Measurements from ENCODE around the gene PRSS27. TPM values are rescaled to one million over a fixed set of nuclear protein-coding genes. Genes with fewer than 3 reads are reported as not detected.

Gene PRSS27
- total and polyA plus RNA-seq, 2 donors (not counting 1 experiment from before 2014, with no cell fraction given), result 2.1 to 2.4 TPM

DNA sequence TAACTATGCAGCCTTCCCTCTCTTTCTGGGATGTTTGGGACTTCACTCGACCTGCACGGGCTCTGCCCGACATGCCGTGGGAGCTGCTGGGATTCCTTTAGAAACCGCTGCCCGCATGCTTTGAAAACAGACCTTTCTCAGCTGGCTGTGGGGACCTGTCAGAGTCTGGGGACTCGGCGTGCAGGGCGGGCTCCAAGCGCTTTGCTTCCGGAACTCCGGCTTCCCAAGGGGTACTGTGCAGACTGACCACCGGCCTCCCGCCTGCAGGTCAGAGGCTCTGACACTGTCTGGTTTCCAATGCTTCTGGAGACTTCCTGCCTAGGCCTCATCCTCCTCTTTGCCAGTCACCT is 11.8 kb downstream of the PRSS27 start:
- H3K79me2 ChIP-seq (ENCODE audit: control insufficient read depth, insufficient read depth, low read length), result peaks cover 5% of the 10 kb centered on the region
- no peak overlapping the region for H3K27ac ChIP-seq (ENCODE audit: low read length in 2 of 2)
- no peaks in the 10 kb centered on the region for H3K27me3 Mint-ChIP-seq
- H3K4me1 Mint-ChIP-seq, result peaks cover 2% of the 10 kb centered on the region
- no peak overlapping the region for H3K9ac ChIP-seq (ENCODE audit: low read length)
- H3K4me3 ChIP-seq (ENCODE audit: control extremely low read depth in 1 of 5, extremely low read depth in 1 of 5, insufficient read depth in 1 of 5, low read depth in 2 of 5, low read length in 4 of 5), result no peak overlapping the region
- H3K36me3 ChIP-seq (replicated peaks in 1 of 2; ENCODE audit: control extremely low read depth in 1 of 2, control insufficient read depth in 1 of 2, extremely low read depth in 1 of 2, insufficient read depth in 2 of 2, low read length in 1 of 2), result peaks cover 0 to 42% of the 10 kb centered on the region in 2 experiments
- H3K9me3 Mint-ChIP-seq (ENCODE audit: insufficient read depth), result no peaks in the 10 kb centered on the region
- WGBS (ENCODE audit: insufficient coverage), result 98% methylated on average over 12 of the region's 14 CpGs
- peaks cover 55% of the 10 kb centered on the region for H4K20me1 ChIP-seq (ENCODE audit: control insufficient read depth, insufficient read depth, low read length, poor library complexity, severe bottlenecking)
- no peak overlapping the region for H3K4me2 ChIP-seq (replicated peaks; ENCODE audit: low read depth, low read length, poor library complexity, severe bottlenecking)
- CTCF ChIA-PET, result interaction anchor here (1.2 kb wide), 1 partner anchor 160 kb away, joined by 3 read pairs; no protein-coding TSS in a partner anchor
- DNase-seq (no peak), ATAC-seq (ENCODE audit: low read depth) (no peak)
- intact Hi-C loops (cut with micrococcal nuclease), result no loop called here
- no peaks in the 10 kb centered on the region for H3K4me1 ChIP-seq (ENCODE audit: control insufficient read depth in 2 of 2, insufficient read depth in 2 of 2, low read length in 2 of 2)
- H3K9me3 ChIP-seq (ENCODE audit: control extremely low read depth in 1 of 3, control insufficient read depth in 2 of 3, insufficient read depth in 1 of 3, low read length in 2 of 3), result no peaks in the 10 kb centered on the region
- H2AFZ ChIP-seq (ENCODE audit: insufficient read depth, low read depth, low read length, poor library complexity, severe bottlenecking), result no peak overlapping the region
- no peaks in the 10 kb centered on the region for H3K27me3 ChIP-seq (replicated peaks in 1 of 4; ENCODE audit: control extremely low read depth in 1 of 4, control insufficient read depth in 3 of 4, insufficient read depth in 4 of 4, low read length in 3 of 4)
- TF ChIP-seq EZH2 (IDR thresholded peaks at IDR 0.05; ENCODE audit: borderline replicate concordance, insufficient read depth, low read depth, low read length, poor library complexity, severe bottlenecking), result no peak
- TF ChIP-seq, protein P1, sequence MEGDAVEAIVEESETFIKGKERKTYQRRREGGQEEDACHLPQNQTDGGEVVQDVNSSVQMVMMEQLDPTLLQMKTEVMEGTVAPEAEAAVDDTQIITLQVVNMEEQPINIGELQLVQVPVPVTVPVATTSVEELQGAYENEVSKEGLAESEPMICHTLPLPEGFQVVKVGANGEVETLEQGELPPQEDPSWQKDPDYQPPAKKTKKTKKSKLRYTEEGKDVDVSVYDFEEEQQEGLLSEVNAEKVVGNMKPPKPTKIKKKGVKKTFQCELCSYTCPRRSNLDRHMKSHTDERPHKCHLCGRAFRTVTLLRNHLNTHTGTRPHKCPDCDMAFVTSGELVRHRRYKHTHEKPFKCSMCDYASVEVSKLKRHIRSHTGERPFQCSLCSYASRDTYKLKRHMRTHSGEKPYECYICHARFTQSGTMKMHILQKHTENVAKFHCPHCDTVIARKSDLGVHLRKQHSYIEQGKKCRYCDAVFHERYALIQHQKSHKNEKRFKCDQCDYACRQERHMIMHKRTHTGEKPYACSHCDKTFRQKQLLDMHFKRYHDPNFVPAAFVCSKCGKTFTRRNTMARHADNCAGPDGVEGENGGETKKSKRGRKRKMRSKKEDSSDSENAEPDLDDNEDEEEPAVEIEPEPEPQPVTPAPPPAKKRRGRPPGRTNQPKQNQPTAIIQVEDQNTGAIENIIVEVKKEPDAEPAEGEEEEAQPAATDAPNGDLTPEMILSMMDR (IDR thresholded peaks at IDR 0.05), result no peak
- POLR2A ChIA-PET, result no interaction called here
- no peak overlapping the region for H3K4me3 Mint-ChIP-seq
- no peak overlapping the region for H3K27ac Mint-ChIP-seq

DNA sequence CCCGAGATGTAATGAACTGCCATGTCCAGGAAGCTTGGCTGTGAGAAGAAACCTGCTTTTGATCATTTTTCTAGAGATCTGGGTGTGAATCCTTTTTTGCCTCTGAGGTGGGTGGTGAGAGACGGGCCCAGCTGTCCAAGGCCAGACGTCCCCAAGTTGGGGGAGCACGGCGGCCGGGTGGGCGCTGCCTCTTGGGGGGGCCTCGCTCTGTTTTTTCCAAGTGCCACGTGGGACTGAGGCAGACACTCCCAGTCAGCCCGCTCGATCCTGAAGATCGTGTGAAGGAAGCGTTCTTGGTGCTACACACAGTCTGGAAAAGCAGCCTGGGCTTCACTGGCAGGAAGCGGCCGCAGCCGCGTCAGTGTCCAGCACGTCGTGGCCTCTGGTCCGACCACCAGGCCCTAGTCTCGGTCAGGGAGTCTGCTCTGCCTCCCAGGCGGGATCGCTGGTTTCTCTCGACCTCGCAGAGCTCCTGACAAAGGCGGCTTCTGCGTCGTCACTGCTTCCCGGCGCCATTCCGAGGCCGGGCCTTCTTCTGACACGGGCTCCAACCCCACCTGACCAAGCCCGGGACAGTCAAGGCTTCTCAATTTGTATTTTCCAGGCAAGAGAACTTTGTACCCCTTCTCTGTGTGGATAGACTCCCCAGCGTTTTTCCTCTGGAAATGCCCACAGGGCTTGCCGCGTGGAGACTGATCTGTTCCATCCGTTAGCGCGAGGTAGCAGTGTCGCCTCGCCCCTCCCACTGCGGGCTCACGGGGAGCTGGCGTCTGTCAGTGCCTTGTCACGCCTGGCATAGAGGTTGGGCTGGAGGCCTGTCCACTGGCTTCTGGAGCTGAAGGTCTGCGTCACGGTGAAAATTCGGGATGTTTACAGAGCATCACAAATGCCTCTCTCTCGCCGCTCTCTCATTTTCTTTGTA is 12.4 kb downstream of the PRSS27 start:
- Histone ChIP-seq H3K79me2 (ENCODE audit: control insufficient read depth, insufficient read depth, low read length) (peaks cover 10% of the 10 kb centered on the region), H3K27me3 (replicated peaks in 1 of 4; ENCODE audit: control extremely low read depth in 1 of 4, control insufficient read depth in 3 of 4, insufficient read depth in 4 of 4, low read length in 3 of 4) (no peaks in the 10 kb centered on the region), H2AFZ (ENCODE audit: insufficient read depth, low read depth, low read length, poor library complexity, severe bottlenecking) (no peak overlapping the region), H3K4me2 (replicated peaks; ENCODE audit: low read depth, low read length, poor library complexity, severe bottlenecking) (no peak overlapping the region), H3K9me3 (ENCODE audit: control extremely low read depth in 1 of 3, control insufficient read depth in 2 of 3, insufficient read depth in 1 of 3, low read length in 2 of 3) (no peaks in the 10 kb centered on the region), H3K9ac (ENCODE audit: low read length) (no peak overlapping the region), H3K36me3 (replicated peaks in 1 of 2; ENCODE audit: control extremely low read depth in 1 of 2, control insufficient read depth in 1 of 2, extremely low read depth in 1 of 2, insufficient read depth in 2 of 2, low read length in 1 of 2) (peaks cover 0 to 48% of the 10 kb centered on the region in 2 experiments), H3K4me1 (ENCODE audit: control insufficient read depth in 2 of 2, insufficient read depth in 2 of 2, low read length in 2 of 2) (no peaks in the 10 kb centered on the region), H3K27ac (ENCODE audit: low read length in 2 of 2) (no peak overlapping the region), H4K20me1 (ENCODE audit: control insufficient read depth, insufficient read depth, low read length, poor library complexity, severe bottlenecking) (peaks cover 62% of the 10 kb centered on the region), H3K4me3 (ENCODE audit: control extremely low read depth in 1 of 5, extremely low read depth in 1 of 5, insufficient read depth in 1 of 5, low read depth in 2 of 5, low read length in 4 of 5) (no peak overlapping the region)
- CTCF ChIA-PET, result no interaction called here
- Mint-ChIP-seq H3K4me1 (peaks cover 2% of the 10 kb centered on the region), H3K4me3 (no peak overlapping the region), H3K27ac (no peak overlapping the region), H3K27me3 (no peaks in the 10 kb centered on the region), H3K9me3 (ENCODE audit: insufficient read depth) (no peaks in the 10 kb centered on the region)
- no peak for TF ChIP-seq EZH2 (IDR thresholded peaks at IDR 0.05; ENCODE audit: borderline replicate concordance, insufficient read depth, low read depth, low read length, poor library complexity, severe bottlenecking)
- TF ChIP-seq, protein P1 (IDR thresholded peaks at IDR 0.05), result no peak
- ATAC-seq (ENCODE audit: low read depth) (no peak), DNase-seq (no peak)
- intact Hi-C loops (cut with micrococcal nuclease), result no loop called here
- WGBS (ENCODE audit: insufficient coverage), result 97% methylated on average over 51 of the region's 51 CpGs
- POLR2A ChIA-PET, result no interaction called here

Measured in B cell (primary cell).